Ecto neural progenitor cell (in vitro differentiated cells): ENCODE measurements around the gene COA1.
"Not testable (repeated sequence)": the region's sequence is repeated elsewhere in the genome, so short reads cannot be mapped to it uniquely, and the experiment has no call there.

Source experiments
- DNase-seq: peaks from one replicate; pipeline ENCODE4 v3.0.0-alpha.2; 2018; ENCODE audit warnings: low spot score

The COA1 gene

GRCh38 chr7:43689115-43689514, 40.2 kb downstream of the COA1 start:
- DNase-seq: no peak

GRCh38 chr7:43687866-43688265, 41.5 kb downstream of the COA1 start:
- DNase-seq: not testable (repeated sequence)

- DNase-seq: no peak
Measured at GRCh38 chr7:43686991-43687390, 42.3 kb downstream of the COA1 start.

GRCh38 chr7:43680736-43681135, 48.6 kb downstream of the COA1 start:
- no peak for DNase-seq

- DNase-seq: no peak
Measured at GRCh38 chr7:43679210-43680068, 49.9 kb downstream of the COA1 start.

GRCh38 chr7:43678315-43678714, 51.0 kb downstream of the COA1 start:
- no peak for DNase-seq

GRCh38 chr7:43677864-43678263, 51.5 kb downstream of the COA1 start:
- no peak for DNase-seq

- DNase-seq: no peak
Measured at GRCh38 chr7:43674559-43675436, 54.5 kb downstream of the COA1 start.

- not testable (repeated sequence) for DNase-seq
Measured at GRCh38 chr7:43673243-43673976, 55.9 kb downstream of the COA1 start.

GRCh38 chr7:43671521-43671920, 57.8 kb downstream of the COA1 start:
- no peak for DNase-seq

- no peak for DNase-seq
Measured at GRCh38 chr7:43669286-43670081, 59.8 kb downstream of the COA1 start.

- no peak for DNase-seq
Measured at GRCh38 chr7:43668035-43668434, 61.3 kb downstream of the COA1 start.

GRCh38 chr7:43666938-43667337, 62.4 kb downstream of the COA1 start:
- DNase-seq: no peak

- no peak for DNase-seq
Measured at GRCh38 chr7:43664681-43665080, 64.6 kb downstream of the COA1 start.

- no peak for DNase-seq
Measured at GRCh38 chr7:43660141-43660540, 69.2 kb downstream of the COA1 start.

GRCh38 chr7:43659549-43659896, 69.8 kb downstream of the COA1 start:
- no peak for DNase-seq

- DNase-seq: no peak
Measured at GRCh38 chr7:43658718-43659548, 70.4 kb downstream of the COA1 start.

- DNase-seq: no peak
Measured at GRCh38 chr7:43656997-43657396, 72.3 kb downstream of the COA1 start.

GRCh38 chr7:43655584-43655983, 73.7 kb downstream of the COA1 start:
- DNase-seq: no peak

GRCh38 chr7:43653891-43654504, 75.3 kb downstream of the COA1 start:
- no peak for DNase-seq
